SW 1271 (cell line): Measurements from ENCODE around the gene DDIAS.
"Not testable (repeated sequence)": the region's sequence is repeated elsewhere in the genome, so short reads cannot be mapped to it uniquely, and the experiment has no call there.

ENCODE experiments used
- DNase-seq, 2 experiments: peaks; one replicate each; lab custom pipeline; 2025; lab: John Stamatoyannopoulos, UW

The DDIAS gene

DNA sequence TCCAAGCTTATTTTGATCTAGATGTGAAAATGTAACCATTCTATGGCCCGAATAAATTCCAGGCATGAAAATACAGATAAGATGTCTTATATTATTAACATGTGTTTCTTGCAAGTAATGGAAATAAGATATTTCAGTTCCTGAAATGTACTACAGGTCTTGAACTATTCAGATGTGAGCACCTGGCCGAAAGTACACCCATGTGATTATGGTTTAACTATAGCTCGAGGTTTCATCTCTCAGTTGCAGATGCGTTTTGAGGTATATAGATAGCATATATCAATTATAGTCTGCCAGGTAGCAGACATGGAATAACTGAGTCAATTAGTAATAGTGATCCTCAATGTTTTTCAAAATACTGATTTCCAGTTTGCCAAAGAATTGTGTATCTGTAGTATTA lies 68.3 kb downstream of the DDIAS start:
- DNase-seq: no peak

- not testable (repeated sequence) for DNase-seq
These were observed 69.1 kb downstream of the DDIAS start for GRCh38 chr11:82970507-82971083.

DNA sequence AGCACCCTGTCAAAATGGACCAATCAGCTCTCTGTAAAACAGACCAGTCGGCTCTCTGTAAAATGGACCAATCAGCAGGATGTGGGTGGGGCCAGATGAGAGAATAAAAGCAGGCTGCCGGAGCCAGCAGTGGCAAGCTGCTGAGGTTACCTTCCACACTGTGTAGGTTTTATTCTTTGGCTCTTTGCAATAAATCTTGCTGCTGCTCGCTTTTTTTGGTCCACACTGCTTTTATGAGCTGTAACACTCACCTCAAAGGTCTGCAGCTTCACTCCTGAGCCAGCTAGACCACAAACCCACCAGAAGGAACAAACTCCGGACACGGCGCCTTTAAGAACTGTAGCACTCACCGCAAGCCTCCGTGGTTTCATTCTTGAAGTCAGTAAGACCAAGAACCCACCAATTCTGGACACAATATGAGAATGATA lies 70.0 kb downstream of the DDIAS start:
- not testable (repeated sequence) for DNase-seq

GRCh38 chr11:82972103-82972502 lies 70.6 kb downstream of the DDIAS start:
- DNase-seq: no peak

- no peak for DNase-seq
These were observed 72.6 kb downstream of the DDIAS start for GRCh38 chr11:82974135-82974534.

DNA sequence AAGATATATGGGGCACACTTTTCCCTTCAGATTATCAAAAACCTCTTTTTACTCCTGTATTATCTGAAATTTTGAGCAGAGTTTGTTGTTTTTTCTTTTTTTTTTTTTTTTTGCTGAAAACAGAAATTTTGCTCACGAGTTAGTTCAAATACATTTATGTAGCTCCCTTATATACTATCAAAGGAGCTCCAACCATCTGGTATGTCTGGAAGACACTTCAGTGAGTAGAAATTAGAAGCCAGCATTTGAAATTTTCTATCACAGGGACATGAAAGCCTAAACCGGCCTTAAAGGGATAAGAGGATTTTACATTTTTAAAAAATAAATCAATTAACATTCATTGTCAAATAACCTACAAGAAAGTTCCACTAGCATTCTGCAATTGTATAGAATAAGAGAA lies 73.3 kb downstream of the DDIAS start:
- DNase-seq: no peak

DNA sequence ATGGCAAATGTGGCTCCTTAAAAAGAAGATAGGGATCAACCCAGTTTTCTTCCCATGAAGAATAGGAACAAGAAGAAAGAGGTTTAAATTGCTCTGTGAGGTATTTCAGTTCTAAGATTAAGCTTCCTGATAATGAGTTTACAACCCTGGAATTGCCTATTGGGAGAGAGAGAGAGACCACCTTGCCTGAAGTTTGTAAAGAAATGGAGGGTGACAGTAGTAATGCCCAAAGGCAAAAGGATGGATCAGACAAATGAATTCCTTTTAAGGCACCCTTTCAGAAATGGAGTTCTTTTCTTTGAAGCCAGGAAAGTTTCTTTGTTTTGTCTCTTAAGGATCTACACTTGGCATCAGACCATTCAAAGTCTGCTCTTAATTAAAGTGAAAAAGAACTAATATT lies 74.3 kb downstream of the DDIAS start:
- DNase-seq: no peak

DNA sequence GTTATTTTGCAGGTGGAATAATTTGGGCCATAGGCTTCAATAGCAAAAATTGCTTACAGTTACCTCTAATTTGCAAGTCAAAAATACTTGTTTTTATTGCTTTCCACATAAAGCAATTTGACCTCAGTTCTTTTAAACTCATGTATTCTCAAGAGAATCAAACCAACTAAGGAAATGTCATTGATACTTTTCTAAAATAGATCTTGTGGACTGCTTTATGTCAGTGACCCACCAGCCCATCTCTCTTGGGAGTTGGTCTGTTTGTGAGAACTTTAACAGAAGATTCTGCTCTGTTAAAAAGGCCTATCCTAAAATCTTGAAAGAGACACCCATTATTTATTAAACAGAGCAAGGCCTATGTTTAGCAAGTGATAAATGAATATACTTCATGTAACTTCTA lies 75.2 kb downstream of the DDIAS start:
- DNase-seq: no peak

DNA sequence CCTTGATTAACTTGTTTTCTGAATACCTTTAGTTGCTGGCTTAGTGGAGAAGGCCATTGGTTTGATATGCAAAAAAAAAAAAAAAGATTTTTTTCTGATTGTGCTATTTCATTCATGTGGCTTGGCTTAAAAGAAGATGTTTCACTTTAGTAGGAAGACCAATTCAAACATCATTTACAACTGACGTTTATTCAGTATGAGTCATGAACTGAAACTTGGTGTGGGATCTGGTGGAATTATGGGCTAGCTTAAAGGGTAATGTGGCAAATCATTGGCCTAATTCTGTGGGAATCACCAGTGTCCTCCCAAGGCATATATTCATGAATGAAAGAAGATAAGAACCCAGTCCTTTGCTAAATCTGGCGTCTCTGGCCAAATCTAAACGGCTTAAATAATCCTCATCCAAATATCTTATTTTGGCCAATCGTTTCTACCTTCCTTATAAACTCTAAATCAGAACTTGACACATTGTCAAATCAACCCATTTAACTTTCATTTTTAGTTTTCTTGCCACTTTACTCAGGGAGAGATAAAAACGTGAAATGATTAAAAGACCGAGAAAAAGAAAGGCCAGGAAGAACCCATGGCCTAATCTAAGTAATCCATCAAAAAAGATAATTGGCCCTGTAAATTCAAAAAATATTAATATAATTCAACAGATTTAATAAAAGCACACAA lies 77.0 kb downstream of the DDIAS start:
- DNase-seq: no peak

GRCh38 chr11:82979824-82980223 lies 78.3 kb downstream of the DDIAS start:
- no peak for DNase-seq

DNA sequence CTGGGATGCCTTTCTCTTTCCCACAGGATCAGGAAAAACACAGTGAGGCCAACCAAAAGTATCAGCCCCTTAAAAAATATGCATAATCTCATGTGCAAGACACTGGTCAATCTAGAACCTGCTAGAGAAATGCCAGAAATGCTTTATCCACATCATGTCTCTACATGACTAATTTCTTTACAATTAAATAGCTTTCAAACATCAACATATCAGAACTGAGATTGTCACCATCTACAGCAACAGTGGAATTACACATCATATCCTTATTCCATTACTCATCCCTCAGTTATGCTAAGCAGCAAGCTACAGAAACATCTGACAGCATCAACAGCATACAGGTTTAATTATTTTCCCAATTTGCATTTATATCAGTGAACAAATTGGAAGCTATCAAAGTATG lies 78.8 kb downstream of the DDIAS start:
- peak; percentile 79 to 96 for DNase-seq

DNA sequence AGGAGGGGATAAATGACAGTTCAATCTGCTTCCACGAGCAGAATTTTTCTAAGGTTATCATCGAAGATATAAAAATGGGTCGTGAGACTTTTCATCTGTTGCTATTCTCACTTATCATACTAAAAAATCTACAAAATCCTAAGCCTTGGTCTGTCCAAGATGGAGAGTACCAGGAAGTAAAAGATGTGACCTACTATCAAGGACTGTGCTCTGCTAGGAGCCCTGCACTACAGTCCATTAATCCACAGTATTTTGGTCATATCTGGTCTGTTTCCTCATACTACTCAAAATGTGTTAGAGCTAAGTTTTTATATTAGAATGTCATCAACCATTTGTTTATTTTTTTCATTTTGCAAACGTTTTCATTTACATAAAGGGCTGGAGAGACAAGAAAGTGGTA lies 79.4 kb downstream of the DDIAS start:
- no peak for DNase-seq

- DNase-seq: no peak
These were observed 80.3 kb downstream of the DDIAS start for GRCh38 chr11:82981852-82982251.
